Bronchus fibroblast of lung (primary cell): ENCODE measurements around the gene TMIGD2. TPM values are rescaled to one million over a fixed set of nuclear protein-coding genes. Genes with fewer than 3 reads are reported as not detected.

Source experiments
- total RNA-seq: library from RNA; depleted of rRNA; stranded (reverse); fragments of >200 nt; gene quantifications from 2 replicates; pipeline ENCODE4 v1.2.3, GENCODE V29; 2015

Gene TMIGD2, protein sequence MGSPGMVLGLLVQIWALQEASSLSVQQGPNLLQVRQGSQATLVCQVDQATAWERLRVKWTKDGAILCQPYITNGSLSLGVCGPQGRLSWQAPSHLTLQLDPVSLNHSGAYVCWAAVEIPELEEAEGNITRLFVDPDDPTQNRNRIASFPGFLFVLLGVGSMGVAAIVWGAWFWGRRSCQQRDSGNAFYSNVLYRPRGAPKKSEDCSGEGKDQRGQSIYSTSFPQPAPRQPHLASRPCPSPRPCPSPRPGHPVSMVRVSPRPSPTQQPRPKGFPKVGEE
- total RNA-seq: not detected in 2 replicates

DNA sequence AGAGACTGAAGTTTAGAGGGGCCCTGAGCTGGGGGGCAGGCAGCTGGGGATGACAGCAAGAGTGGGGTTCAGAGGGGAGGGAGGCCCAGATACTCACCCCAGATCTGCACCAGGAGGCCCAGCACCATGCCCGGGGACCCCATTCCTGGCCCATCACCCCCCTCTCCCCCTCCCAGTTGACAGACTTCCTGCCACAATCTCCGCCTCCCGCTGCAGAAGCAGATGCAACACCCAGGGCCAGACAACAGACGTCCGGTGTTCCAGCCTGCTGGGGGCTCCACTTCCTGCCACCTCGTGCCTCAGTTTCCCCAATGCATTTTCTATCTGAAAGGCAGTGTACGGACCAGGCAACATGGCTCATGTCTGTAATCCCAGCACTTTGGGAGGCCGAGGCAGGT, at the start of gene TMIGD2:
TMIGD2 (minus strand) TSS at position 147 of the 398 bp plus-strand sequence; CDS start at position 143, 4 bp downstream.

DNA sequence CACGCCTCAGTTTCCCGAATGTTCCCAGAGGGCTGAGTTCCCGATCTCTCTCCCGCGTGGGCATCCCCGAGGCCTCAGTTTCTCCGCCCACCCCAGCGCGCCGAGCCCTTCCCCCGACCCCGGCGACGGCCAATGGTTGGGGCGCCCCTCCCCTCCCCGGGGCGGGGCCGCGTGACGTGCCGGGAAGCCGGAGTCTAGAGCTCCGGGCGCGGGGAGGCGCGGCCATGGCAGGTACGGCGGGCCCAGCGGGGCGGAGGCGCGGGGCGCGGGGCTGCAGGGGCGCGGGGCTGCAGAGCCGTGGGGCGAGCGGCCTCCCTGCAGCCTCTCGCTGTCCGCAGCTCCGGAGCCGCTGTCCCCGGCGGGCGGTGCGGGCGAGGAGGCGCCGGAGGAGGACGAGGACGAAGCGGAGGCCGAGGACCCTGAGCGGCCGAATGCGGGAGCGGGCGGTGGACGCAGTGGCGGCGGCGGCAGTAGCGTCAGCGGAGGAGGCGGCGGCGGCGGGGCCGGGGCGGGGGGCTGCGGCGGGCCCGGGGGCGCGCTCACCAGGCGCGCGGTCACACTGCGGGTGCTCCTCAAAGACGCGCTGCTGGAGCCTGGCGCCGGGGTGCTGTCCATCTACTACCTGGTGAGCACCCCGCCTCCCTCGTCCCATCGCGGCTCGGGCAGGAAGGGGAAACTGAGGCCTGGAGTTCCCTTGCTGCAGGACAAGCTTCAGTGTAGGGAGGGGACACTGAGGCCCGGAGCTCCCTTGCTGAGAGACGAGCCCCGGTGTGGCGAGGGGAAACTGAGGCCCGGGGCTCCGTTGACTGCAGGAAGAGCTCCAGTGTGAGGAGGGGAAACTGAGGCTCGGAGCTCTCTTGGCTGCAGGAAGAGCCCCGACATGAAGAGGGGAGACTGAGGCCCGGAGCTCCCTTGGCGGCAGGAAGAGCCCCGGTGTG, 41.5 kb upstream of the TMIGD2 start, which contains the start of gene MPND:
MPND (plus strand) TSS at position 193 of the 938 bp plus-strand sequence; CDS start at position 225, 32 bp downstream.

DNA sequence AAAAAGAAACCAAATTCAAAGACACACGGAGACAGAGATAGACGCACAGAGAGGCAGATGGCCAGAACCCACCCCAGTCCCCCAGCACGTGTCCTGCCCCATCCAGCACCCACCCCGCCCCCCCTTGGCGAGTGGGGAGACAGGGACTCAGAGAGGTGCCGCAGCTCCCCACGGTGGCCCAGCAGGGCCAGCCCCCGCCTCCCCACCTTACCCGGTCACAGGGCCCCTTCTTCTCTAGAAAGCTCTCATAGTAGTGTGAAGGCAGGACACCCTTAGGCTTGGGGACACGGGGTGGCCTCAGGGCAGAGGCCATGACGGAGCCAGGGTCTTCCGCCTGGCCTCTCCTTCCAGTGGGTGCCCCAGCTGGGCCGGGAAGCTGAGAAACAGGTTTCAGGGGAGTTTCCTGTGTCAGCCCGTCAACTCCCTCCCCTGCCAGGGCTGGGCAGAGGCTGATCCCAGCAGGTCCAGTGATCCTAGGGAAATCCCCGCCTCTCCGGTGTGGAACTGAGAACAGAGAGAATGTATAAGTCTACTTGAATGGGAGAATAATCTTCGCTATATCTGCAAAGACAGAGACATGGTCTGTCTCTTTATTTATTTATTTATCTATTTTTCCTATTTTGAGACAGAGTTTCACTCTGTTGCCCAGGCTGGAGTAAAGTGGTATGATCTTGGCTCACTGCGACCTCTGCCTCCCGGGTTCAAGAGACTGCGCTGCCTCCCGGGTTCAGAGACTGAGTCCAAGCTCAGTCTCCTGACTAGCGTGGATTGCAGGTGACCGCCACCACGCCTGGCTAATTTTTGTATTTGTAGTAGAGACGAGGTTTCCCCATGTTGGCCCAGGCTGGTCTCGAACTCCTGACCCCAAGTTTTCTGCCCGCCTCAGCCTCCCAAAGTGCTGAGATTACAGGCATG, 36.5 kb upstream of the TMIGD2 start, which contains the start of gene STAP2:
STAP2 (minus strand) TSS at position 387 of the 915 bp plus-strand sequence; CDS start at position 313, 74 bp downstream.

DNA sequence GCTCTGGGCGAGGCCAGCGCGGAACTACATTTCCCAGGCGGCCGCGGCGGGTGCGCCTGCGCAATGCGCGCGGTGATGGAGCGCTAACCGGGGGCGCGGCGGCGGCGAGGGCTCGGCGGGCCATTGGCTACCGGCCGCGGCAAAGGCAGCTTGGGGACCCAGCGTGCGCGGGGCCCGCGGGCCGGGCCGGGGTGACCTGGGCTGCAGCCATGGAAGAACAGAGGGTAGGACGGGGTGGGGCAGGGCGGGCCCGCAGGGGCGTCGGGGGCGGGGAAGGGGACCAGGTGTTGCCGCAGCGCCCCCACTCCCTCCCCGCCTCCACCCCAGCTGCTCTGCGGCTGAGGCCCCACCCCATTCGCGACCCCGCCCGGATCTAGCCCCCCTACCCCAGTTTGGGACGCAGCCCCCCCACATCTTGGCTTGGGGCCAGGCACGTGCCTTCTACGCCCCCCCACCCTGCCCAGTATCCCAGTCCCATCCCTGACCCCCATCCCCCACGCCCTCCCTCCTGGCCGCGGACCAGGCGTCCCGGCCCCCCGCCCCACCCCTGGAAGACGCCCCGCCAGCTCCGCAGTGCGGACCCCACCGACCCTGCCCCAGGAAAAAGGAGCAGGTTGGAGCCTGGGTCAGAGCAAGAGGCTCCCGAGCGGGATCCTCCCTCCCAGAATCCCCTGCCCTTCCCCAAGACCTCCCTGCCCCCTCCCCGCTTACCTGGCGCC, 2.5 kb upstream of the TMIGD2 start, which contains the start of gene FSD1:
FSD1 (plus strand) TSS at position 61 of the 719 bp plus-strand sequence; CDS start at position 210, 149 bp downstream.

DNA sequence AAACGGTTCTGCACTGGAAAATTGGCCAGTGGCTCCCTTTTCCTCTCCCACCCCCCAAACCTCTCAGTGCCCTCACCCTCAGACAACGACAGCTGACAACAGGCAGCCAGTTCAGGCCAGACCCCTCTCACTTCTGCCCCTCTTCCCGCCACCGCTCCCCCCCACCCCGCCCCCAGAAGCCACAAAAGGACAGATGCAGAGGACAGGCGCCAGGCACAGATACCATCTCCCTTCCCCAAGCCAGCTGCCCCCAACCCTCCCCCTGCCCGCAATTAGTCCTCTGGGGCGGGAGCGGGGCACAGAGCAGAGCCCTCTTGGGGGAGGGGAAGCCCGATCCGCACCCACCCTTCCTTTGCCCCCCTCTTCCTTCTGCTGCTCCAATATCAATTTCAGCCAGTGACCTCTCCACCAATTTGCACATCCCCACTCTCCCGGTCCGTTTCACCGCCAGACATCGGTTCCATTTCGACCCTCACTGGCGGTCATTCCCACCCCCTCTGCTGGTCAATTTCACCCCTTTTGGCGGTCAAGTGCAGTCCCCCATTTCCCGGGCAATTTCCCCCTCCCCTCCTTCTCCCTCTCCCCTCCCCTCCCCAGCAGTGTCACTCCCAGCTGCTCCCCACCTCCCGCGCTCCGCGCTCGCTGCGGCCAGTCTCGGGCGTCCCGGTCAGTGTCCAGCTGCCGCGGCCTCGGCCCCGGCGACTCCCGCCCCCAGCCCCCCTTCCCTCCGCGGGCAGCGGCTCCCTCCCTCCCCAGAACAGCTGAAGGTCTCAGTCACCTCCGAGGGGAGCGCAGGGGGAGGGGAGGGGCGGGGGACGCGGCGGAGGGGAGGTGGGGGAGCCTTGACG, 23.5 kb downstream of the TMIGD2 start, which contains the start of gene SHD:
SHD (plus strand) TSS at position 848 of the 848 bp plus-strand sequence. CDS start 798 bp downstream, outside the sequence.

DNA sequence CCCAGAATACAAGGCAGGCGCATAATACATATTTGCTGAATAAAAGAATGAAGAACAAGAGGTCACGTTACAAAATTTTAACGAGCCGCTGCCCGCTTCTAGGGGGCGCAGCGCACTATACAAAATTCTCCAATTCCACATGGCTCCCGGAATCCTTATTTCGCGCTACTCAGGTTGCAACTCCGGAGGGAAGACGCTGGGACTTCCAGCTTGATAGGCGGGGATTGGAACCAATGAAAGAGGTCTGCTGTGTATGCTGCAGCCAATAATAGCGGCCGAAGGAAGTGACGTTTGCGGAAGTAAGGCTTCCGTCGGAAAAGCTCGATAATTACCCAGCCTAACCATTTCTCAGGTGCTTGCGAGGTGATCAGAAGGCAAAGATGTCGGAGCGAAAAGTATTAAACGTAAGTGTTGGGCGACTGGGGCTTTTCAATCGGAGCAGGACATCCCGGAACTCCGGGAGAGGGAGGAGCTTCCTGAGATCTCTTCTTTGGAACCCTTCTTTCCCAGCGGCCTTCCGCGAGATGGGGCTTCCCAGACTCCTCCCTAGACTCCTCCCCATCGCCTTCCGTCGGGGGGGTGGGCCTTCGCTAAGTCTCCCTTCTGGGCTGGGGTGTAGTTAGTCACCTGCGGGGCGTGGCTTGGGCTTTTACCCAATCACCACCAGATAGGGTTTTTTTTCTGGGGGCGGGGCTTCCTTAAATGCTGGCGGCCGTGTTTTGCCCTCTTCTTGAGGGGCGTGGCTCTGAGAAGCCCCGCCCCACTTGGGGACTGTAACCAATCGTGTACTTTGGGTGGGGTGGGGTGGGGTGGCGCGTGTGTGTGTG, 55.2 kb downstream of the TMIGD2 start, which contains the start of gene YJU2:
YJU2 (plus strand) TSS at position 314 of the 827 bp plus-strand sequence; CDS start at position 381, 67 bp downstream.

Other genes with a start within 250 kb of the TMIGD2 start
- 20.2 and 24.9 TPM in 2 replicates for gene ZBTB7A, start 235.5 kb downstream of the TMIGD2 start, total RNA-seq
- gene MAP2K2, start 178.3 kb downstream of the TMIGD2 start, total RNA-seq: 152 and 158 TPM in 2 replicates
- not detected in 2 replicates for gene CREB3L3, start 148.8 kb downstream of the TMIGD2 start, total RNA-seq
- 20.2 and 25.4 TPM in 2 replicates for gene SIRT6, start 119.8 kb downstream of the TMIGD2 start, total RNA-seq
- 0.15 and 2.0 TPM in 2 replicates for gene ANKRD24, start 119.7 kb downstream of the TMIGD2 start, total RNA-seq
- gene EBI3, start 72.9 kb downstream of the TMIGD2 start, total RNA-seq: 0.34 TPM in 1 of 2 replicates, not detected in the other
- gene YJU2, start 55.3 kb downstream of the TMIGD2 start, total RNA-seq: 24.8 and 26.1 TPM in 2 replicates
- gene SHD, start 23.1 kb downstream of the TMIGD2 start, total RNA-seq: not detected in 2 replicates
- gene FSD1, start 2.2 kb upstream of the TMIGD2 start, total RNA-seq: 24.4 and 28.6 TPM in 2 replicates
- gene STAP2, start 36.4 kb upstream of the TMIGD2 start, total RNA-seq: 5.4 and 6.4 TPM in 2 replicates
- gene MPND, start 41.2 kb upstream of the TMIGD2 start, total RNA-seq: 3.5 and 4.8 TPM in 2 replicates
- gene SH3GL1, start 98.2 kb upstream of the TMIGD2 start, total RNA-seq: 110 and 114 TPM in 2 replicates
- gene CHAF1A, start 100.3 kb upstream of the TMIGD2 start, total RNA-seq: 31.1 and 31.4 TPM in 2 replicates
- 50.1 and 65.6 TPM in 2 replicates for gene UBXN6, start 155.4 kb upstream of the TMIGD2 start, total RNA-seq
- gene HDGFL2, start 169.9 kb upstream of the TMIGD2 start, total RNA-seq: 74.9 and 86.6 TPM in 2 replicates
- gene PLIN4, start 216.1 kb upstream of the TMIGD2 start, total RNA-seq: 0.15 and 0.17 TPM in 2 replicates
- not detected in 2 replicates for gene PLIN5, start 232.8 kb upstream of the TMIGD2 start, total RNA-seq
- not detected in 2 replicates for gene LRG1, start 237.6 kb upstream of the TMIGD2 start, total RNA-seq